ENCODE results near the gene PATE3. TPM values are rescaled to one million over a fixed set of nuclear protein-coding genes. Genes with fewer than 3 reads are reported as not detected.

PATE3 gene
- polyA plus RNA-seq, 1 donor from 2014 or later = not detected

- H3K9me3 ChIP-seq (ENCODE audit: low read length) = no peaks in the 10 kb centered on the region
- H3K9me2 ChIP-seq (ENCODE audit: insufficient read depth, low read length) = no peaks in the 10 kb centered on the region
- no peaks in the 10 kb centered on the region for H3K79me2 ChIP-seq (replicated peaks; ENCODE audit: insufficient read depth, low read length)
- no peak overlapping the region for H3K27ac ChIP-seq (ENCODE audit: low read length)
- no peaks in the 10 kb centered on the region for H4K20me1 ChIP-seq (ENCODE audit: insufficient read depth)
- H3K9ac ChIP-seq (ENCODE audit: low read length) = no peak overlapping the region
- H3F3A ChIP-seq (ENCODE audit: insufficient read depth, low read length, poor library complexity, severe bottlenecking) = no peaks in the 10 kb centered on the region
- no peak overlapping the region for H3K4me3 ChIP-seq (ENCODE audit: low read length)
- no peak overlapping the region for H3K4me2 ChIP-seq (ENCODE audit: low read length)
- H3K27me3 ChIP-seq (ENCODE audit: insufficient read depth, low read depth, low read length) = no peaks in the 10 kb centered on the region
- H2AFZ ChIP-seq (ENCODE audit: low read depth, low read length) = no peak overlapping the region
- TF ChIP-seq RAD21 (conservative IDR thresholded peaks at IDR 0.05) (no peak), CTCF (IDR thresholded peaks at IDR 0.05; ENCODE audit: poor library complexity, severe bottlenecking) (no peak), POLR2AphosphoS5 (IDR thresholded peaks at IDR 0.05) (no peak), MXI1 (conservative IDR thresholded peaks at IDR 0.05; ENCODE audit: poor library complexity, severe bottlenecking) (no peak), SMC3 (conservative IDR thresholded peaks at IDR 0.05; ENCODE audit: poor library complexity) (no peak), TAF1 (IDR thresholded peaks at IDR 0.05; ENCODE audit: low read depth) (no peak), EP300 (conservative IDR thresholded peaks at IDR 0.05; ENCODE audit: poor library complexity, severe bottlenecking) (no peak), EZH2 (IDR thresholded peaks at IDR 0.05; ENCODE audit: borderline replicate concordance, insufficient read depth, low read length, poor library complexity, severe bottlenecking) (no peak), REST (IDR thresholded peaks at IDR 0.05; ENCODE audit: borderline replicate concordance) (no peak)
- H3K36me3 ChIP-seq (ENCODE audit: insufficient read depth, low read length) = no peaks in the 10 kb centered on the region
Measured at GRCh38 chr11:125766251-125766650, 21.7 kb upstream of the PATE3 start.

GRCh38 chr11:125768336-125769046, 19.4 kb upstream of the PATE3 start:
- TF ChIP-seq POLR2AphosphoS5 (IDR thresholded peaks at IDR 0.05) = no peak
- no peak for TF ChIP-seq MXI1 (conservative IDR thresholded peaks at IDR 0.05; ENCODE audit: poor library complexity, severe bottlenecking)
- TF ChIP-seq RAD21 (conservative IDR thresholded peaks at IDR 0.05) = no peak
- TF ChIP-seq TAF1 (IDR thresholded peaks at IDR 0.05; ENCODE audit: low read depth) = no peak
- no peak for TF ChIP-seq EP300 (conservative IDR thresholded peaks at IDR 0.05; ENCODE audit: poor library complexity, severe bottlenecking)
- TF ChIP-seq CTCF (IDR thresholded peaks at IDR 0.05; ENCODE audit: poor library complexity, severe bottlenecking) = no peak
- no peak for TF ChIP-seq SMC3 (conservative IDR thresholded peaks at IDR 0.05; ENCODE audit: poor library complexity)
- TF ChIP-seq REST (IDR thresholded peaks at IDR 0.05; ENCODE audit: borderline replicate concordance) = no peak
- TF ChIP-seq EZH2 (IDR thresholded peaks at IDR 0.05; ENCODE audit: borderline replicate concordance, insufficient read depth, low read length, poor library complexity, severe bottlenecking) = no peak
- no peak overlapping the region for H3K9ac ChIP-seq (ENCODE audit: low read length)
- no peaks in the 10 kb centered on the region for H3K9me2 ChIP-seq (ENCODE audit: insufficient read depth, low read length)
- H3K4me3 ChIP-seq (ENCODE audit: low read length) = no peak overlapping the region
- no peaks in the 10 kb centered on the region for H3K36me3 ChIP-seq (ENCODE audit: insufficient read depth, low read length)
- H3K27me3 ChIP-seq (ENCODE audit: insufficient read depth, low read depth, low read length) = no peaks in the 10 kb centered on the region
- no peaks in the 10 kb centered on the region for H3K79me2 ChIP-seq (replicated peaks; ENCODE audit: insufficient read depth, low read length)
- H3K4me2 ChIP-seq (ENCODE audit: low read length) = no peak overlapping the region
- H3K9me3 ChIP-seq (ENCODE audit: low read length) = no peaks in the 10 kb centered on the region
- H3F3A ChIP-seq (ENCODE audit: insufficient read depth, low read length, poor library complexity, severe bottlenecking) = no peaks in the 10 kb centered on the region
- no peaks in the 10 kb centered on the region for H4K20me1 ChIP-seq (ENCODE audit: insufficient read depth)
- H2AFZ ChIP-seq (ENCODE audit: low read depth, low read length) = no peak overlapping the region
- no peak overlapping the region for H3K27ac ChIP-seq (ENCODE audit: low read length)

All from neural cell (in vitro differentiated cells).